SK-N-MC (cell line): Measurements from ENCODE around the gene MAFG.

Experiments
- EZH2 ChIP-seq: fragments of 200-600 bp; sonication (generic); IDR thresholded peaks from one replicate; pipeline ENCODE4 v1.6.1; 2017; ENCODE audit warnings: antibody characterized with exemption
- POLR2AphosphoS5 ChIP-seq: IDR thresholded peaks from 2 replicates; pipeline ENCODE4 v1.6.1; 2012; ENCODE audit warnings: mild to moderate bottlenecking, low read depth, low read length, borderline replicate concordance

DNA sequence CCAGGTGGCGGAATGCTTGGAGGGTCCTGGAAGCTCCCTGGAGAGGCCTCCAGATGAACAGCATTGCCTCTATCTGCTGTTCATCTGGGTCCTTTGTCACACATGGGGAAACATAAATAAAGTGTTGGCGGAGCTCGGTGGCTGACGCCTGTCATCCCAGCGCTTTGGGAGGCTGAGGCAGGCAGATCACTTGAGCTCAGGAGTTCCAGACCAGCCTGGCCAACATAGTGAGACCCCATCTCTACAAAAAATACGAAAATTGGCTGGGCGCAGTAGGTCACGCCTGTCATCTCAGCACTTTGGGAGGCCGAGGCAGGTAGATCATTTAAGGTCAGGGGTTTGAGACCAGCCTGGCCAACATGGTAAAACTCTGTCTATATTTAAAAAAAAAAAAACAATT lies 17.3 kb upstream of the MAFG start:
- TF ChIP-seq POLR2AphosphoS5: no peak
- no peak for TF ChIP-seq EZH2
